ENCODE measurements around the gene DNPH1.

GRCh38 chr6:43222418-43223059 is 6.7 kb downstream of the DNPH1 start:
- TF ChIP-seq CTCF (conservative IDR thresholded peaks at IDR 0.05; ENCODE audit: low read length) (no peak), EZH2phosphoT487 (IDR thresholded peaks at IDR 0.05; ENCODE audit: borderline replicate concordance) (no peak)
